Astrocyte of the spinal cord (primary cell): ENCODE measurements around the gene NME4.

Experiments
- DNase-seq: peaks from one replicate; pipeline ENCODE4 v3.0.0; 2011; ENCODE audit warnings: low read depth, low spot score
- H3K4me3 ChIP-seq: 2 replicates; pipeline ENCODE4 v1.5.1; 2011; ENCODE audit warnings: low read depth, mild to moderate bottlenecking, low read length, moderate library complexity
- CTCF ChIP-seq: IDR thresholded peaks from 2 replicates; pipeline ENCODE4 v1.5.1; 2012; ENCODE audit warnings: low read depth, mild to moderate bottlenecking, low read length, inconsistent platforms
- in situ Hi-C: cut with HindIII; loops from 2 replicates; pipeline ENCODE4 v1.10.0; 2017; ENCODE audit warnings: low sequenced_read_pairs

Gene NME4

GRCh38 chr16:441447-441846, 44.4 kb downstream of the NME4 start:
- in situ Hi-C loops: no loop called here
- DNase-seq: no peak
- no peak overlapping the region for H3K4me3 ChIP-seq

GRCh38 chr16:442976-443375, 46.0 kb downstream of the NME4 start:
- H3K4me3 ChIP-seq: no peak overlapping the region
- DNase-seq: no peak
- in situ Hi-C loops: no loop called here
- TF ChIP-seq CTCF: no peak

More at GRCh38 chr16:441447-441846, 44.4 kb downstream of the NME4 start:
- TF ChIP-seq CTCF: no peak

GRCh38 chr16:444027-444426, 47.0 kb downstream of the NME4 start:
- DNase-seq: no peak
- no peak overlapping the region for H3K4me3 ChIP-seq
- in situ Hi-C loops: no loop called here
- TF ChIP-seq CTCF: no peak

GRCh38 chr16:445566-445965, 48.6 kb downstream of the NME4 start:
- in situ Hi-C loops: no loop called here
- TF ChIP-seq CTCF: no peak
- DNase-seq: no peak
- no peak overlapping the region for H3K4me3 ChIP-seq
